Measurements from ENCODE around the gene C1QA.

The C1QA gene

DNA sequence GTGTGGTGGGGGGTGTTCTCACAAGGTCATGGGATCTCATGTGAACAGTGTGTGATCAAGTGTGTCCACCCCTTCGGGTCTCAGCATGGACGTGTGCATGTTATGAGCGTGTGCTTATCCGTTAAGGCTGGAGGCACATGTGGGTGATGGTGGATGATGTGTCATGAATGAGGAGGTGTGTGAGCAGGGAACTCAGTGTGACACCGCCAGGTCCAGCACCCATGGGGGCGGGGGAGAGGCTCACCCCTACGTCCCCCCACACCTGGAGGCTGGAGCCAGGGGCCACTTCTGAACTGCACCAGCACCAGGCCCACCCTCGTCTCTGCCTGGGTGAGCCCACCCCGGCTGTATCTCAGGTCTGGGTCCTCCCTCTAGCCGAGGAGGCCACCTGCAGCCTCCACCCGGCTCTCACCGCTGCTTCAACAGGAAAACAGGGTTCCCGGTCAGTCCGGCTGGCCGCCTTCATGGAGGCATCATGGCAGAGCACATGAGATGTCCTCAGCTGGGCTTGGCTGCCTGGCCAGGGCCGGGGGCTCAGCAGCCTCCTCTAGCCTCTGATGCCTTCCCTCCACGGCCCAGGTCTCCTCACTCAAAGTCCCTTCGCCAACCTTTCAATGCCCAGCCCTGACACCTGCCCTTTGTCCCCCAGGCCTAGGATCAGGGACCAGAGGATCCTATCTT lies 34.2 kb upstream of the C1QA start:
- no peaks in the 10 kb centered on the region for H3K4me1 Mint-ChIP-seq (ENCODE audit: low read depth)

GRCh38 chr1:22606161-22606560 lies 30.3 kb upstream of the C1QA start:
- H3K27ac Mint-ChIP-seq = no peak overlapping the region
- H3K27me3 Mint-ChIP-seq = peaks cover 26% of the 10 kb centered on the region
- no peaks in the 10 kb centered on the region for H3K4me1 Mint-ChIP-seq (ENCODE audit: low read depth)
- no peaks in the 10 kb centered on the region for H3K9me3 Mint-ChIP-seq (ENCODE audit: low read depth)
- H3K4me3 Mint-ChIP-seq = no peak overlapping the region
- no peaks in the 10 kb centered on the region for H3K36me3 Mint-ChIP-seq

More for the DNA sequence above, 34.2 kb upstream of the C1QA start:
- peaks cover 16% of the 10 kb centered on the region for H3K27me3 Mint-ChIP-seq
- H3K4me3 Mint-ChIP-seq = no peak overlapping the region
- no peak overlapping the region for H3K27ac Mint-ChIP-seq
- H3K9me3 Mint-ChIP-seq (ENCODE audit: low read depth) = no peaks in the 10 kb centered on the region
- H3K36me3 Mint-ChIP-seq = no peaks in the 10 kb centered on the region

DNA sequence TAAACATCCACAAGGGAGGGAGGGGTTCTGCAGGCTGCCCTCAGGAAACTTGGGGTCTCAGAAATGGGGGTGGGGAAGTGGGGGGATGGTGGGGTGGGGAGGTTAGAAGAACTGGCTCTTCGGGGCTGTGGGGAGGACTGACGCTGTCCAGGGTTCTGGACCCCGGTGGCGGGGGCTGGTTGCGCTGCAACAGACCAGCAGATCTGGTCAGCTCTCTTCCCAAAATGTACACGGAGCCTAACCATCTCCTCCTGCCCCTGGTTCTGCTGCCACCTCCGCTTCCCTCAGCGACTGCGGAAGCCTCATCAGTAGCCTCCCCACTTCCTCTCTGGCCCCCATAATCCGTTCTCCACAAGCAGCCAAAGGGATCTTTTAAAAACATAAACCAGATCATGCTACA lies 29.3 kb upstream of the C1QA start:
- H3K27me3 Mint-ChIP-seq = peaks cover 30% of the 10 kb centered on the region

GRCh38 chr1:22608361-22608760 lies 28.1 kb upstream of the C1QA start:
- Mint-ChIP-seq H3K9me3 (ENCODE audit: low read depth) (no peaks in the 10 kb centered on the region), H3K4me3 (no peak overlapping the region), H3K4me1 (ENCODE audit: low read depth) (no peaks in the 10 kb centered on the region), H3K36me3 (no peaks in the 10 kb centered on the region), H3K27ac (no peak overlapping the region), H3K27me3 (peaks cover 31% of the 10 kb centered on the region)

More for the DNA sequence above, 29.3 kb upstream of the C1QA start:
- no peaks in the 10 kb centered on the region for H3K4me1 Mint-ChIP-seq (ENCODE audit: low read depth)
- no peak overlapping the region for H3K27ac Mint-ChIP-seq
- no peak overlapping the region for H3K4me3 Mint-ChIP-seq
- H3K9me3 Mint-ChIP-seq (ENCODE audit: low read depth) = no peaks in the 10 kb centered on the region
- H3K36me3 Mint-ChIP-seq = no peaks in the 10 kb centered on the region

- Mint-ChIP-seq H3K27ac (no peak overlapping the region), H3K4me1 (ENCODE audit: low read depth) (no peaks in the 10 kb centered on the region), H3K9me3 (ENCODE audit: low read depth) (no peaks in the 10 kb centered on the region), H3K36me3 (no peaks in the 10 kb centered on the region), H3K27me3 (peaks cover 30% of the 10 kb centered on the region), H3K4me3 (no peak overlapping the region)
Observed at GRCh38 chr1:22609291-22609690, 27.1 kb upstream of the C1QA start.

DNA sequence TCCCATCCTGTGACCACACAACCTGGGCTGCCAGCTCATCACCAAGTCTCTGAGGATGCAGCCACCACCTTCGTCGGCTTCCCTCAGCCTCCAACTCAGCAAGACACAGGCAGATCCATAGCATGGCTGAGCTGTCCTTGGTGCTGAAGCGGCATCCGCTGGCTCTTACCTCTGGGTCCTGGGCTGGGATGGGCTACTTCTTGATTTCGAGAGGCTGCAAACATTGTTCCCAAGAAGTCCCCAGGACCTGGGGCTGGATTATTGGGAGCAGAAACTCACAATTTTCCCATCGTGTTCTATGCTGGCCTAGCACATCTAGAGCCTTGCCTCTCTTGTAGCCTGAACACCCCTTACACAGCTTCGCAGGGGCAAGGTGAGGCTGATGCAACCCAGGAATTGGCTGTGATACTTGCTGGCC lies 24.9 kb upstream of the C1QA start:
- Mint-ChIP-seq H3K9me3 (ENCODE audit: low read depth) (no peaks in the 10 kb centered on the region), H3K27me3 (peaks cover 25% of the 10 kb centered on the region), H3K27ac (no peak overlapping the region), H3K36me3 (no peaks in the 10 kb centered on the region), H3K4me3 (no peak overlapping the region), H3K4me1 (ENCODE audit: low read depth) (no peaks in the 10 kb centered on the region)

GRCh38 chr1:22612671-22613571 lies 23.5 kb upstream of the C1QA start:
- H3K36me3 Mint-ChIP-seq = no peaks in the 10 kb centered on the region
- no peaks in the 10 kb centered on the region for H3K4me1 Mint-ChIP-seq (ENCODE audit: low read depth)
- H3K27me3 Mint-ChIP-seq = peaks cover 24% of the 10 kb centered on the region
- no peaks in the 10 kb centered on the region for H3K9me3 Mint-ChIP-seq (ENCODE audit: low read depth)
- H3K27ac Mint-ChIP-seq = no peak overlapping the region
- no peak overlapping the region for H3K4me3 Mint-ChIP-seq

DNA sequence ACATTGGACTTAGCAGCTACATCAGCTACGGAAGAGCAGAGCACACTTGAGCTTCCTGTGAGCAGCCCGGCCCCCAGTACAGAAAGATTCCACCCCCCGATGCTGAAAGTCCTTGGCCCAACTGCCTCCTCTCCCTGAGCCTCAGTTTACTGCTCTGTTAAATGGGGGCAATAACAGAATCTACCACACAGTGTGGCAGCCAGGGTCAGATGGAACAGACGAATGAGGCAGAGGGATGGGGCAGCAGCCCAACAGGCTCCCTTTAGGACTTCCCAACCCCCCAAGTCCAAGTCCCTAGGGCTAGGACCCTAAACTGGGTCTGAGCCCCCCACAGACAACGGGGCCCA lies 22.9 kb upstream of the C1QA start:
- Mint-ChIP-seq H3K36me3 (no peaks in the 10 kb centered on the region), H3K27me3 (peaks cover 20% of the 10 kb centered on the region), H3K4me3 (no peak overlapping the region), H3K4me1 (ENCODE audit: low read depth) (no peaks in the 10 kb centered on the region), H3K9me3 (ENCODE audit: low read depth) (no peaks in the 10 kb centered on the region), H3K27ac (no peak overlapping the region)

- Mint-ChIP-seq H3K27ac (no peak overlapping the region), H3K27me3 (peaks cover 22% of the 10 kb centered on the region), H3K9me3 (ENCODE audit: low read depth) (no peaks in the 10 kb centered on the region), H3K4me1 (ENCODE audit: low read depth) (no peaks in the 10 kb centered on the region), H3K4me3 (no peak overlapping the region), H3K36me3 (no peaks in the 10 kb centered on the region)
Observed at GRCh38 chr1:22613951-22614350, 22.5 kb upstream of the C1QA start.

GRCh38 chr1:22615886-22616285 lies 20.5 kb upstream of the C1QA start:
- no peaks in the 10 kb centered on the region for H3K36me3 Mint-ChIP-seq
- H3K9me3 Mint-ChIP-seq (ENCODE audit: low read depth) = no peaks in the 10 kb centered on the region
- no peak overlapping the region for H3K27ac Mint-ChIP-seq
- H3K27me3 Mint-ChIP-seq = peaks cover 23% of the 10 kb centered on the region
- no peaks in the 10 kb centered on the region for H3K4me1 Mint-ChIP-seq (ENCODE audit: low read depth)
- H3K4me3 Mint-ChIP-seq = no peak overlapping the region

DNA sequence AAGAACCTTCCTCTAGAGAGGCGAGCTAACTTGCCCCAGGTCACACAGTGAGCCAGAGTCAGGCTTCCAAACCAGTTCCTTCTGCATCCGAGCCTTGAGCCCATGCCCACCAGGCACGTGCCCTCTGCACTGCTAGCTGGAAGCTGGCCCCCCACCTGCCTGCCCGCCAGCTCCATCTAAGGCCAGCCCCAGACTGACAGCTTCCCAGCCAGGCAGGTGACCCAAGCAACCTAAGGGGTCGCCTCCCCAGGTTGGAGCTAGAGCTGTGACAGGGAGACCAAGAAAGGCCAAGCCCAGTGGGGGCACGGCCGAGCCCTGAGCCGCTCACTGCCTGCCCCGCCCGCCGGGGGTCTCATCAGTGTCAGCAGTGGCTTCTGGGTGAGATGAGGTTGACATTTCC lies 19.9 kb upstream of the C1QA start:
- Mint-ChIP-seq H3K36me3 (no peaks in the 10 kb centered on the region), H3K27me3 (peaks cover 17% of the 10 kb centered on the region), H3K4me3 (no peak overlapping the region)

GRCh38 chr1:22618056-22618455 lies 18.4 kb upstream of the C1QA start:
- Mint-ChIP-seq H3K27me3 (peaks cover 16% of the 10 kb centered on the region), H3K9me3 (ENCODE audit: low read depth) (no peaks in the 10 kb centered on the region), H3K36me3 (no peaks in the 10 kb centered on the region), H3K4me3 (no peak overlapping the region), H3K27ac (no peak overlapping the region), H3K4me1 (ENCODE audit: low read depth) (no peaks in the 10 kb centered on the region)

More for the DNA sequence above, 19.9 kb upstream of the C1QA start:
- no peaks in the 10 kb centered on the region for H3K9me3 Mint-ChIP-seq (ENCODE audit: low read depth)
- no peak overlapping the region for H3K27ac Mint-ChIP-seq
- H3K4me1 Mint-ChIP-seq (ENCODE audit: low read depth) = no peaks in the 10 kb centered on the region

GRCh38 chr1:22619252-22619651 lies 17.2 kb upstream of the C1QA start:
- Mint-ChIP-seq H3K27me3 (peaks cover 19% of the 10 kb centered on the region), H3K4me1 (ENCODE audit: low read depth) (no peaks in the 10 kb centered on the region), H3K4me3 (no peak overlapping the region), H3K9me3 (ENCODE audit: low read depth) (no peaks in the 10 kb centered on the region), H3K27ac (no peak overlapping the region), H3K36me3 (no peaks in the 10 kb centered on the region)

GRCh38 chr1:22619798-22620197 lies 16.6 kb upstream of the C1QA start:
- Mint-ChIP-seq H3K9me3 (ENCODE audit: low read depth) (no peaks in the 10 kb centered on the region), H3K36me3 (no peaks in the 10 kb centered on the region), H3K27ac (no peak overlapping the region), H3K27me3 (peaks cover 17% of the 10 kb centered on the region), H3K4me1 (ENCODE audit: low read depth) (no peaks in the 10 kb centered on the region), H3K4me3 (no peak overlapping the region)

DNA sequence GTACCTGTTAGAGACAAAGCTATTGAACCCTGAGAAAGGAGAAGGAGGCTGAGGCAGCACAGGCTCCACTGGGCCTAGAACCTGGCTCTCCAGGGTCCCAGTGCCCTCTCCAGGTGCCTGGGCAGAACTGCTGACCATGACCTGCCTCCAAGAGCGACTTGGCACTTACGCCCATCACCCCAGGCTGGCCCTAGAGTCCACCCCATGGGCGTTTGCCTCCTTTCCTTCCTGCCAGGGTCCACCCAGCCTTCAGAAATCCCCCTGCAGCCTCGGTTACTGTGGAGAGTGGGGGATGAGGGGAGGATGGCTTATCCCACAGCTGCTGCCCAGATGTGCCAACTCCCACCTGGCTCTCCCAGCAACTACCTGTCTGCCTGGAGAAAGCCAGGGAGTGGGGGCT lies 14.7 kb upstream of the C1QA start:
- Mint-ChIP-seq H3K4me3 (no peak overlapping the region), H3K9me3 (ENCODE audit: low read depth) (no peaks in the 10 kb centered on the region), H3K36me3 (no peaks in the 10 kb centered on the region), H3K4me1 (ENCODE audit: low read depth) (no peaks in the 10 kb centered on the region), H3K27me3 (peaks cover 21% of the 10 kb centered on the region), H3K27ac (no peak overlapping the region)

All from activated naive CD8-positive, alpha-beta T cell (primary cell).